ENCODE results near the gene FIZ1. TPM values are rescaled to one million over a fixed set of nuclear protein-coding genes. Genes with fewer than 3 reads are reported as not detected.
"Not testable (repeated sequence)": the region's sequence is repeated elsewhere in the genome, so short reads cannot be mapped to it uniquely, and the experiment has no call there.

FIZ1 gene
- total and polyA plus RNA-seq, 4 donors = 2.8 to 13.2 (median 12.7) TPM

DNA sequence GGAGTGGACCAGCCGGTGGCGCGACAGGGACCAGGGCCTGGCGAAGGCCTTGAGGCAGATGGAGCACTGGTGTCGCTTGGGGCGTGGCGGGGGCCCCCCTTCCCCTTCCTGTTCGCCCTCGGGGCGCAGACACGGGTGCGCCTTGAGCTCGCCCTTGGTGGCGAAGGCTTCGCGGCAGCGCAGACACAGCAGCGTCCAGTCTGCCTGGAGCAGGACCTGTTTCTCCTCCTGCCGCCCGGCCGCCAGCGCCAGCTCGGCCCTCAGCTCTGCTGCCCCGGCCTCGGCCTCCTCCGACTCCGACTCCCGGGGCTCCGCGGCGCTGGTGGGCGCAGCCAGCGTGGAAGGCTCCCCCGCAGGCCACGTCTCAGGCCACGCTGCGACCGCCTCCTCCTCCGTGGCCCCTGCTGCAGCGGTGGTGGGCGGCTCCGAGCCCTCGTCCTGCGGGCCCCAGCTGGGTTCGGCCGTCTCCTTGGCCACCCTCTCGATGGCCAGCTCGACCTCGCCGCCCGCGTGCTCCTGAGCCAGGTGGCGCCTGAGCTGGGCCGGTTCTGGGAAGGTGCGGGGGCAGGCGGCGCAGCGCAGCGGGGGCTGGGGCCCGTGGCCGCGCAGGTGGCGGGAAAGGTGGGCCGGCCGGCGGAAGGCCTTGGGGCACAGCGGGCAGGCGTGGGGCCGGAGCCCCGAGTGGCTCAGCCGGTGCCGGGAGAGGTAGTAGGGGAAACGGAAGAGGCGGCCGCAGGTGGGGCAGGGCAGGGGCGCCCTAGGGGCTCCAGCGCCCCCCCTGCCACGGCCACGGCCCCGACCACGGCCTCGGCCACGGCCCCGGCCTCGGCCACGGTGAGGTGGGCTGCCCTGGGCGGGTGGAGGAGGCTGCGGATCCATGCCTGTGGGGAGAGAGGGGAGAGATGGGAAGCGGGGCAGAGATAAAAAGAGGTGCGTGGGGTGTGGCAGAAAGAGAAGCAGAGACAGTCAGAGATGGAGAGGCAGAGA, 20.3 kb downstream of the FIZ1 start:
- intact Hi-C loops (cut with DNase I) = no loop called here
- 95 to 97% methylated on average over 75 to 90 of the region's 90 CpGs for WGBS, 2 donors
- Histone ChIP-seq H3K4me3 (ENCODE audit: low read length in 2 of 2) (no peak overlapping the region), H3K27me3 (ENCODE audit: control insufficient read depth in 1 of 2, insufficient read depth in 2 of 2, low read length in 1 of 2) (no peaks in the 10 kb centered on the region), H3K4me1 (ENCODE audit: control insufficient read depth in 1 of 2, insufficient read depth in 2 of 2, low read length in 2 of 2) (no peaks in the 10 kb centered on the region), H3K27ac (ENCODE audit: low read depth in 1 of 2, low read length in 2 of 2) (no peak overlapping the region), H3K9me3 (ENCODE audit: control insufficient read depth, low read length) (no peaks in the 10 kb centered on the region), H3K36me3 (ENCODE audit: control insufficient read depth in 1 of 2, insufficient read depth in 2 of 2, low read length in 1 of 2) (peaks cover 0 to 2% of the 10 kb centered on the region in 2 donors)
- ATAC-seq (ENCODE audit: low FRiP score) (no peak), DNase-seq (no peak)

DNA sequence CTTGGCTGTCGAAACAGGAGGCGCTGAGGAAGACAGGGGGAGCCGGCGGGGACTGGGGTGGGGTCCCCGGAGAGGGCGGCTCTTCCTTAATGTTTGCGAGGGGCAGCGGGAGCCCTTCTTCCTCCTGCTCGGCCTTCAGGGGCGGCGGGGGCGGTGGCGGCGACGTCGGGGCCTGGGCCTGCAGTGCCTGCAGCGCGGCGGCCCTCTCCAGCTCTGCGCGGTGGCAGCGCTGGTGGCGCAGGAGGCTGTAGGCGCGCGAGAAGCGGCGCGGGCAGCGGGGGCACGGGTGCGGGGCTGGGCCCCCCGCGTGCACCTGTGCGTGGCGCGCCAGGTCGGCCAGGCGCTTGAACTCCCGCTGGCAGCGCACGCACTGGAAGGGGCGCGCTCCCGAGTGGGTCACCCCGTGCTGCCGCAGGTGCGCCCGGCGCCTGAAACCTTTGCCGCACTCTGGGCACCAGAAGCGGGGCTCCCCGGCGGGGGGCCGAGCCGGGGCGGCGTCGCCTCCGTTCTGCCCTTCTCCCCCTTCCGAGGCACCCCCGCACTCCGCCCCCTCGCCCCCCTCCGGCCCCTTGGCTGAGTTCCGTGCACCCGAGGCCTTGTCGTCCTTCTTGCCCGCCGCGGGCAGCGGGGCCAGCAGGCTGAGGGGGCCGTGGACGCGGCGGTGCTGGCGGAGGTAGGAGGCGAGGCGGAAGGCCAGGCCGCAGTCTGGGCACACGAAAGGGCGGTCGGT, 21.1 kb downstream of the FIZ1 start:
- DNase-seq (no peak), ATAC-seq (ENCODE audit: low FRiP score) (no peak)
- no peaks in the 10 kb centered on the region for H3K4me1 ChIP-seq (ENCODE audit: control insufficient read depth in 1 of 2, insufficient read depth in 2 of 2, low read length in 2 of 2)
- H3K27ac ChIP-seq (ENCODE audit: low read depth in 1 of 2, low read length in 2 of 2) = no peak overlapping the region
- H3K27me3 ChIP-seq (ENCODE audit: control insufficient read depth in 1 of 2, insufficient read depth in 2 of 2, low read length in 1 of 2) = no peaks in the 10 kb centered on the region
- H3K36me3 ChIP-seq (ENCODE audit: control insufficient read depth in 1 of 2, insufficient read depth in 2 of 2, low read length in 1 of 2) = peaks cover 0 to 2% of the 10 kb centered on the region in 2 donors
- intact Hi-C loops (cut with DNase I) = no loop called here
- WGBS, 2 donors = 96% methylated on average over 69 to 83 of the region's 83 CpGs
- no peaks in the 10 kb centered on the region for H3K9me3 ChIP-seq (ENCODE audit: control insufficient read depth, low read length)
- no peak overlapping the region for H3K4me3 ChIP-seq (ENCODE audit: low read length in 2 of 2)

GRCh38 chr19:55576746-55577145, 22.6 kb downstream of the FIZ1 start:
- no peaks in the 10 kb centered on the region for H3K27me3 ChIP-seq (ENCODE audit: control insufficient read depth in 1 of 2, insufficient read depth in 2 of 2, low read length in 1 of 2)
- no peaks in the 10 kb centered on the region for H3K9me3 ChIP-seq (ENCODE audit: control insufficient read depth, low read length)
- 87 to 91% methylated on average over 5 of the region's 5 CpGs for WGBS, 2 donors
- ATAC-seq (ENCODE audit: low FRiP score) = no peak
- H3K4me3 ChIP-seq (ENCODE audit: low read length in 2 of 2) = no peak overlapping the region
- no peaks in the 10 kb centered on the region for H3K4me1 ChIP-seq (ENCODE audit: control insufficient read depth in 1 of 2, insufficient read depth in 2 of 2, low read length in 2 of 2)
- peaks cover 0 to 2% of the 10 kb centered on the region in 2 donors for H3K36me3 ChIP-seq (ENCODE audit: control insufficient read depth in 1 of 2, insufficient read depth in 2 of 2, low read length in 1 of 2)
- H3K27ac ChIP-seq (ENCODE audit: low read depth in 1 of 2, low read length in 2 of 2) = no peak overlapping the region
- intact Hi-C loops (cut with DNase I) = no loop called here
- no peak for DNase-seq

GRCh38 chr19:55573929-55574328, 25.4 kb downstream of the FIZ1 start:
- DNase-seq; ATAC-seq (ENCODE audit: low FRiP score); H3K27ac ChIP-seq (ENCODE audit: low read depth in 1 of 2, low read length in 2 of 2); H3K27me3 ChIP-seq (ENCODE audit: control insufficient read depth in 1 of 2, insufficient read depth in 2 of 2, low read length in 1 of 2); H3K4me3 ChIP-seq (ENCODE audit: low read length in 2 of 2); H3K4me1 ChIP-seq (ENCODE audit: control insufficient read depth in 1 of 2, insufficient read depth in 2 of 2, low read length in 2 of 2); H3K9me3 ChIP-seq (ENCODE audit: control insufficient read depth, low read length); intact Hi-C loops (cut with DNase I); H3K36me3 ChIP-seq (ENCODE audit: control insufficient read depth in 1 of 2, insufficient read depth in 2 of 2, low read length in 1 of 2): not testable (repeated sequence)
- WGBS, 2 donors = 88 to 90% methylated on average over 6 of the region's 6 CpGs

DNA sequence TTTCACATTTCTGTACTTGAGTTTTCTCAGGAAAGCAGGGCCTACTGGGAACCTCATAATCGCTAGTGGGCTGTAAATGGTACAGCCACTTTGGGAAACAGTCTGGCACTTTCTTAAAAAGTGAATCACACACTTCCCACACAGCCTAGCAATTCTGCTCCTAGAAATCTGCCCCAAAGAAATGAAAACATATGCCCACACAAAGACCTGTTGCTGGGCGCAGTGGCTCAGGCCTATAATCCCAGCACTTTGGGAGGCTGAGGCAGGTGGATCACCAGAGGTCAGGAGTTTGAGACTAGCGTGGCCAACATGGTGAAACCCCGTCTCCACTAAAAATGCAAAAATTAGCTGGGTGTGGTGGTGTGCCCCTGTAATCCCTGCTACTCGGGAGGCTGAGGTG, 29.8 kb downstream of the FIZ1 start:
- H3K4me1 ChIP-seq (ENCODE audit: control insufficient read depth in 1 of 2, insufficient read depth in 2 of 2, low read length in 2 of 2); intact Hi-C loops (cut with DNase I); DNase-seq; H3K27me3 ChIP-seq (ENCODE audit: control insufficient read depth in 1 of 2, insufficient read depth in 2 of 2, low read length in 1 of 2); H3K9me3 ChIP-seq (ENCODE audit: control insufficient read depth, low read length); H3K36me3 ChIP-seq (ENCODE audit: control insufficient read depth in 1 of 2, insufficient read depth in 2 of 2, low read length in 1 of 2); H3K27ac ChIP-seq (ENCODE audit: low read depth in 1 of 2, low read length in 2 of 2); H3K4me3 ChIP-seq (ENCODE audit: low read length in 2 of 2); ATAC-seq (ENCODE audit: low FRiP score): not testable (repeated sequence)
- WGBS, 2 donors = 89 to 92% methylated on average over 5 of the region's 5 CpGs

DNA sequence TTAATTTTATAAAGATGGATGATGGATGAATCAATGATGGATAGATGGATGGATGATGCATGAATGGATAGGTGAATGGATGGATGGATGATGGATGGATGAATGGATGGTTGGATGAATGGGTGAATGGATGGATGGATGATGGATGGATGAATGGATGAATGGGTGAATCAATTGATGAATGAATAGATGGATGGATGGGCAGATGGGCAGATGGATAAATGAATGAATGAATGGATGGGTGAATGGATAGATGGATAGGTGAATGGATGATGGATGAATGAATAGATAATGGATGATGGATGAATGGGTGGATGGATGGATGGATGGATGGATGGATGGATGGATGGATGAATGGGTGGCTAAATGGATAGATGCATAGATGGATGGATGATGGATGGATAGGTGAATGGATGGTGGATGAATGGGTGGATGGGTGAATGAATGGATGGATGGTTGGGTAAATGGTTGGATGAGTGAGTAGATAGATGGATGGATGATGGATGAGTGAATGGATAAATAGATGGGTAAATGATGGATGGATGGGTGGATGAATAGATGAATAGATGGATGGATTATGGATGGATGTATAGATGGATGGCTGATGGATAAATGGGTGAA, 31.5 kb downstream of the FIZ1 start:
- intact Hi-C loops (cut with DNase I) = no loop called here
- H3K36me3 ChIP-seq (ENCODE audit: control insufficient read depth in 1 of 2, insufficient read depth in 2 of 2, low read length in 1 of 2) = no peaks in the 10 kb centered on the region
- H3K27me3 ChIP-seq (ENCODE audit: control insufficient read depth in 1 of 2, insufficient read depth in 2 of 2, low read length in 1 of 2) = no peaks in the 10 kb centered on the region
- no peaks in the 10 kb centered on the region for H3K9me3 ChIP-seq (ENCODE audit: control insufficient read depth, low read length)
- DNase-seq (no peak), ATAC-seq (ENCODE audit: low FRiP score) (no peak)
- H3K4me3 ChIP-seq (ENCODE audit: low read length in 2 of 2) = no peak overlapping the region
- no peaks in the 10 kb centered on the region for H3K4me1 ChIP-seq (ENCODE audit: control insufficient read depth in 1 of 2, insufficient read depth in 2 of 2, low read length in 2 of 2)
- H3K27ac ChIP-seq (ENCODE audit: low read depth in 1 of 2, low read length in 2 of 2) = no peak overlapping the region

DNA sequence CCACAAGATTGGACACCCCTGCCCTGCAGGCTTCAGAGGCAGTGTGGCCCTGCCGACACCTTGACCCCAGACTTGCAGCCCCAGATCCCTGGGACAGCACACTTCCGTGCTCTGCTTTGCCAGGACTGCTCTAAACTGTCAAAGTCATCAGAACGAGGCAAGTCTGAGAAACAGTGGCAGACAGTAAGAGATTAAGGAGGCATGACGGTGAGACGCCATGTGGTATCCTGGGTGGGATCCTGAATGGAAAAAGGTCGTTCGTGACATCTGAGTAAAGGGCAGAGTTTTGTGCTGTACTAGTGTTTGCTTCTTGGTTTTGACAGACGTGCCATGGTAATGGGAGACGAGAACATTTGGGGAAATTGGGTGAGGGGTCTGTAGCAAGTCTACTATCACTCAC, 32.5 kb downstream of the FIZ1 start:
- no peak overlapping the region for H3K27ac ChIP-seq (ENCODE audit: low read depth in 1 of 2, low read length in 2 of 2)
- ATAC-seq (ENCODE audit: low FRiP score) = no peak
- H3K4me3 ChIP-seq (ENCODE audit: low read length in 2 of 2) = no peak overlapping the region
- intact Hi-C loops (cut with DNase I) = no loop called here
- no peaks in the 10 kb centered on the region for H3K9me3 ChIP-seq (ENCODE audit: control insufficient read depth, low read length)
- 29 to 37% methylated on average over 9 of the region's 9 CpGs for WGBS, 2 donors
- H3K36me3 ChIP-seq (ENCODE audit: control insufficient read depth in 1 of 2, insufficient read depth in 2 of 2, low read length in 1 of 2) = no peaks in the 10 kb centered on the region
- no peaks in the 10 kb centered on the region for H3K27me3 ChIP-seq (ENCODE audit: control insufficient read depth in 1 of 2, insufficient read depth in 2 of 2, low read length in 1 of 2)
- DNase-seq = no peak
- no peaks in the 10 kb centered on the region for H3K4me1 ChIP-seq (ENCODE audit: control insufficient read depth in 1 of 2, insufficient read depth in 2 of 2, low read length in 2 of 2)

GRCh38 chr19:55563261-55563690, 36.0 kb downstream of the FIZ1 start:
- Histone ChIP-seq H3K4me1 (ENCODE audit: control insufficient read depth in 1 of 2, insufficient read depth in 2 of 2, low read length in 2 of 2) (no peaks in the 10 kb centered on the region), H3K9me3 (ENCODE audit: control insufficient read depth, low read length) (peaks cover 2% of the 10 kb centered on the region), H3K27me3 (ENCODE audit: control insufficient read depth in 1 of 2, insufficient read depth in 2 of 2, low read length in 1 of 2) (no peaks in the 10 kb centered on the region), H3K36me3 (ENCODE audit: control insufficient read depth in 1 of 2, insufficient read depth in 2 of 2, low read length in 1 of 2) (no peaks in the 10 kb centered on the region), H3K4me3 (ENCODE audit: low read length in 2 of 2) (no peak overlapping the region), H3K27ac (ENCODE audit: low read depth in 1 of 2, low read length in 2 of 2) (no peak overlapping the region)
- intact Hi-C loops (cut with DNase I) = no loop called here
- no peak for ATAC-seq (ENCODE audit: low FRiP score)
- WGBS, 2 donors = 10 to 12% methylated on average over 12 of the region's 12 CpGs
- DNase-seq = no peak

All from aorta (tissue), 5 donors.